H1 (cell line): Measurements from ENCODE around the gene PNMA6E. TPM values are rescaled to one million over a fixed set of nuclear protein-coding genes. Genes with fewer than 3 reads are reported as not detected.

Experiments
- CTCF ChIA-PET: fragments of 300-600 bp; sonication (Branson Sonifier 250); formaldehyde crosslinking; loops from one replicate; lab custom pipeline; 2021; ENCODE audit not compliant: partially characterized antibody; lab: Charles Lee
- POLR2A ChIA-PET: fragments of 300-600 bp; sonication (Branson Sonifier 250); formaldehyde crosslinking; loops from one replicate; lab custom pipeline; 2021; ENCODE audit warnings: inconsistent platforms; ENCODE audit not compliant: partially characterized antibody; lab: Charles Lee
- DNase-seq, 2 experiments: peaks; one replicate each; pipeline versions ENCODE4 v3.0.0 to v3.0.0-alpha.2; 2010 to 2022; ENCODE audit warnings: low spot score in 2 of 2, low read depth in 1 of 2, mixed read lengths in 1 of 2
- FAIRE-seq: peaks from 2 replicates; lab custom pipeline; 2011; peaks lifted over from hg19 to GRCh38; lab: Jason Lieb, UNC
- H2AFZ ChIP-seq: 2 replicates; pipeline ENCODE4 v1.8.1; 2012; ENCODE audit warnings: low read length, inconsistent platforms
- H2AK5ac ChIP-seq: 2 replicates; pipeline ENCODE4 v1.6.1; 2013; ENCODE audit warnings: low read depth, low read length
- H2BK120ac ChIP-seq: replicated peaks from 2 replicates; pipeline ENCODE3; 2013; ENCODE audit warnings: low read depth, low read length, inconsistent platforms
- H2BK12ac ChIP-seq: 2 replicates; pipeline ENCODE4 v1.6.1; 2013; ENCODE audit warnings: low read depth, low read length
- H2BK15ac ChIP-seq: 2 replicates; pipeline ENCODE4 v1.6.1; 2013; ENCODE audit warnings: low read length
- H2BK20ac ChIP-seq: 2 replicates; pipeline ENCODE4 v1.6.1; 2013; ENCODE audit warnings: low read length
- H2BK5ac ChIP-seq: 2 replicates; pipeline ENCODE4 v1.6.1; 2013; ENCODE audit warnings: low read depth, low read length
- H3K14ac ChIP-seq: 2 replicates; pipeline ENCODE4 v1.6.1; 2013; ENCODE audit warnings: inconsistent platforms; ENCODE audit not compliant: insufficient read length
- H3K18ac ChIP-seq: 2 replicates; pipeline ENCODE4 v1.6.1; 2013; ENCODE audit warnings: low read length; ENCODE audit errors: extremely low read depth
- H3K23ac ChIP-seq: 2 replicates; pipeline ENCODE4 v1.6.1; 2013; ENCODE audit warnings: inconsistent platforms; ENCODE audit not compliant: insufficient read length
- H3K23me2 ChIP-seq: 2 replicates; pipeline ENCODE4 v1.6.1; 2013; ENCODE audit warnings: low read depth, low read length
- H3K27ac ChIP-seq: 2 replicates; pipeline ENCODE4 v1.6.1; 2011; ENCODE audit warnings: low read depth, low read length, inconsistent platforms
- H3K27me3 ChIP-seq, 4 experiments: replicated peaks in 1 of 4; 1 replicate in 1 of 4; 2 replicates in 3 of 4; pipeline versions ENCODE4 v1.6.1 to v1.8.1; 2011 to 2013; ENCODE audit warnings: low read length in 3 of 4, mild to moderate bottlenecking in 3 of 4, inconsistent platforms in 2 of 4, mixed read lengths in 2 of 4, moderate library complexity in 1 of 4; ENCODE audit not compliant: control insufficient read depth in 3 of 4, insufficient read depth in 3 of 4; ENCODE audit errors: extremely low read depth in 1 of 4
- H3K36me3 ChIP-seq, 4 experiments: 2 replicates each; pipeline versions ENCODE4 v1.6.1 to v1.8.1; 2011 to 2013; ENCODE audit warnings: mild to moderate bottlenecking in 4 of 4, low read length in 3 of 4, moderate library complexity in 2 of 4, control low read depth in 1 of 4, inconsistent platforms in 1 of 4; ENCODE audit not compliant: insufficient read depth in 4 of 4, control insufficient read depth in 2 of 4
- H3K4ac ChIP-seq: replicated peaks from 2 replicates; pipeline ENCODE3; 2013; ENCODE audit warnings: low read length, low read depth, mixed read lengths, inconsistent platforms; ENCODE audit not compliant: insufficient read length
- H3K4me1 ChIP-seq, 4 experiments: replicated peaks in 1 of 4; 1 replicate in 1 of 4; 2 replicates in 3 of 4; pipeline versions ENCODE4 v1.6.1 to v1.8.1; 2011 to 2013; ENCODE audit warnings: low read length in 3 of 4, inconsistent platforms in 2 of 4, mixed read lengths in 1 of 4; ENCODE audit not compliant: insufficient read depth in 4 of 4, control insufficient read depth in 3 of 4
- H3K4me2 ChIP-seq, 2 experiments: 2 replicates each; pipeline versions ENCODE4 v1.6.1 to v1.8.1; 2011 to 2013; ENCODE audit warnings: low read depth in 2 of 2, low read length in 2 of 2, control low read depth in 1 of 2, inconsistent platforms in 1 of 2, mild to moderate bottlenecking in 1 of 2; ENCODE audit not compliant: insufficient read depth in 1 of 2
- H3K4me3 ChIP-seq, 4 experiments: fragments of 200-600, 300-600 bp in 1 of 4; sonication (generic), shearing (Covaris generic), sonication (Bioruptor Twin) in 1 of 4; 2 replicates each; pipeline versions ENCODE4 v1.5.1 to v1.8.1; 2011 to 2016; ENCODE audit warnings: low read length in 4 of 4, low read depth in 3 of 4, control low read depth in 2 of 4, inconsistent platforms in 2 of 4, mild to moderate bottlenecking in 2 of 4, mixed read lengths in 1 of 4, moderate library complexity in 1 of 4; ENCODE audit not compliant: insufficient read depth in 2 of 4; ENCODE audit errors: extremely low read depth in 1 of 4
- H3K56ac ChIP-seq: replicated peaks from 2 replicates; pipeline ENCODE3; 2013; ENCODE audit warnings: low read depth, mild to moderate bottlenecking, mixed read lengths, low read length, inconsistent platforms; ENCODE audit not compliant: insufficient read length
- H3K79me1 ChIP-seq: 2 replicates; pipeline ENCODE4 v1.6.1; 2013; ENCODE audit warnings: low read depth, low read length, control low read depth
- H3K79me2 ChIP-seq, 2 experiments: 2 replicates each; pipeline versions ENCODE4 v1.6.1 to v1.8.1; 2012 to 2013; ENCODE audit warnings: low read length in 2 of 2, mild to moderate bottlenecking in 2 of 2, inconsistent platforms in 1 of 2; ENCODE audit not compliant: insufficient read depth in 2 of 2, control insufficient read depth in 1 of 2
- H3K9ac ChIP-seq, 4 experiments: replicated peaks in 1 of 4; 1 replicate in 1 of 4; 2 replicates in 3 of 4; pipeline versions ENCODE4 v1.6.1 to v1.8.1; 2011 to 2013; ENCODE audit warnings: low read depth in 3 of 4, low read length in 3 of 4, control low read depth in 2 of 4, mild to moderate bottlenecking in 2 of 4, moderate library complexity in 2 of 4, inconsistent platforms in 1 of 4; ENCODE audit errors: extremely low read depth in 1 of 4
- H3K9me3 ChIP-seq, 2 experiments: 2 replicates each; pipeline versions ENCODE4 v1.6.1 to v1.8.1; 2012 to 2013; ENCODE audit warnings: mild to moderate bottlenecking in 2 of 2, moderate library complexity in 2 of 2, control low read depth in 1 of 2, inconsistent platforms in 1 of 2, low read depth in 1 of 2, low read length in 1 of 2, mixed read lengths in 1 of 2; ENCODE audit not compliant: insufficient read depth in 2 of 2
- H4K20me1 ChIP-seq, 2 experiments: replicated peaks in 1 of 2; 2 replicates each; pipeline versions ENCODE3 to v1.8.1; 2011 to 2013; ENCODE audit warnings: inconsistent platforms in 2 of 2, low read length in 2 of 2, mild to moderate bottlenecking in 1 of 2; ENCODE audit not compliant: insufficient read depth in 2 of 2, control insufficient read depth in 1 of 2
- H4K5ac ChIP-seq: 2 replicates; pipeline ENCODE4 v1.6.1; 2013; ENCODE audit warnings: low read length, low read depth, mixed read lengths, inconsistent platforms; ENCODE audit not compliant: insufficient read length
- H4K8ac ChIP-seq: 2 replicates; pipeline ENCODE4 v1.8.0; 2013; ENCODE audit warnings: mild to moderate bottlenecking, moderate library complexity, low read length, inconsistent platforms; ENCODE audit not compliant: insufficient read depth; ENCODE audit errors: extremely low read depth
- H4K91ac ChIP-seq: replicated peaks from 2 replicates; pipeline ENCODE3; 2013; ENCODE audit warnings: low read length, mixed read lengths, inconsistent platforms; ENCODE audit not compliant: insufficient read length
- BACH1 ChIP-seq: IDR thresholded peaks from 2 replicates; pipeline ENCODE4 v1.6.1; 2012; ENCODE audit warnings: low read length, improper control_type of control experiment
- CBX5 ChIP-seq: fragments of 300-800, 300-1000 bp; sonication (generic); IDR thresholded peaks from 2 replicates; pipeline ENCODE4 v1.7.1; 2016; ENCODE audit warnings: antibody characterized with exemption, low read length, low read depth
- FOSL1 ChIP-seq: IDR thresholded peaks from 2 replicates; pipeline ENCODE4 v1.6.1; 2011; ENCODE audit warnings: mild to moderate bottlenecking, low read depth, low read length, moderate library complexity; ENCODE audit not compliant: insufficient read depth
- HDAC6 ChIP-seq: IDR thresholded peaks from one replicate; pipeline ENCODE4 v1.7.1; 2012; ENCODE audit warnings: low read depth, mild to moderate bottlenecking, inconsistent platforms, low read length, moderate library complexity
- JUN ChIP-seq: IDR thresholded peaks from 2 replicates; pipeline ENCODE4 v1.6.1; 2011; ENCODE audit warnings: low read depth, mild to moderate bottlenecking, improper control_type of control experiment, low read length
- KDM1A ChIP-seq: fragments of 200-600, 300-600 bp; sonication (generic); IDR thresholded peaks from 2 replicates; pipeline ENCODE4 v1.7.1; 2016; ENCODE audit warnings: mild to moderate bottlenecking, low read length, borderline replicate concordance
- POLR2A ChIP-seq, 2 experiments: IDR thresholded peaks; 1 replicate in 1 of 2; 2 replicates in 1 of 2; pipeline ENCODE4 v1.6.1; 2011; ENCODE audit warnings: low read depth in 2 of 2, low read length in 2 of 2, mild to moderate bottlenecking in 2 of 2; ENCODE audit errors: control extremely low read depth in 1 of 2
- RNF2 ChIP-seq: fragments of 200-900, 300-1000 bp; sonication (generic); IDR thresholded peaks from 2 replicates; pipeline ENCODE4 v1.7.1; 2016; ENCODE audit warnings: borderline replicate concordance, low read depth, mild to moderate bottlenecking, antibody characterized with exemption, low read length; ENCODE audit not compliant: poor library complexity, severe bottlenecking; ENCODE audit errors: missing control alignments
- SAP30 ChIP-seq: fragments of 300-600 bp; sonication (generic); IDR thresholded peaks from 2 replicates; pipeline ENCODE4 v1.7.1; 2012; ENCODE audit warnings: low read length, moderate library complexity, mild to moderate bottlenecking, inconsistent platforms; ENCODE audit not compliant: insufficient read depth, insufficient replicate concordance
- SIX5 ChIP-seq: IDR thresholded peaks from 2 replicates; pipeline ENCODE4 v1.6.1; 2011; ENCODE audit warnings: mild to moderate bottlenecking, low read depth, low read length
- SP1 ChIP-seq: IDR thresholded peaks from 2 replicates; pipeline ENCODE4 v1.6.1; 2011; ENCODE audit warnings: low read depth, low read length
- SP2 ChIP-seq: IDR thresholded peaks from 2 replicates; pipeline ENCODE4 v1.6.1; 2012; ENCODE audit warnings: mild to moderate bottlenecking, low read length, inconsistent platforms
- SRF ChIP-seq: IDR thresholded peaks from 2 replicates; pipeline ENCODE4 v1.6.1; 2011; ENCODE audit warnings: mild to moderate bottlenecking, low read depth, low read length, moderate library complexity
- SUZ12 ChIP-seq: fragments of 200-600 bp; sonication (generic); IDR thresholded peaks from 2 replicates; pipeline ENCODE4 v1.6.1; 2012; ENCODE audit warnings: mild to moderate bottlenecking, inconsistent platforms, low read length, moderate library complexity, mixed read lengths
- TBP ChIP-seq: IDR thresholded peaks from 2 replicates; pipeline ENCODE4 v1.6.1; 2011; ENCODE audit warnings: low read depth, low read length, improper control_type of control experiment
- WGBS, 2 experiments: shearing (Covaris generic) in 1 of 2; methylation state at CpG; one replicate each; pipeline versions ENCODE4 v1.1.6 to v1.1.7; 2013 to 2015; ENCODE audit warnings: low lambda C conversion rate in 2 of 2, mixed read lengths in 2 of 2, inconsistent platforms in 1 of 2, low coverage in 1 of 2, missing lambda C conversion rate in 1 of 2; ENCODE audit not compliant: insufficient replicate concordance in 2 of 2, insufficient coverage in 1 of 2, insufficient read length in 1 of 2; ENCODE audit errors: extremely low coverage in 1 of 2, missing lambda C conversion rate in 1 of 2; 5-methylcytosine and 5-hydroxymethylcytosine counted together
- polyA plus RNA-seq, 7 experiments: library from polyadenylated mRNA; depleted of rRNA in 3 of 7; stranded (reverse) in 5 of 7; unstranded in 2 of 7; fragments of >200 nt in 5 of 7; fragments of 200-250 nt in 2 of 7; gene quantifications; 1 replicate in 5 of 7; 2 replicates in 1 of 7; 4 replicates in 1 of 7; pipeline versions ENCODE4 v1.2.1 to v1.2.3, GENCODE V29; 2011 to 2013; ENCODE audit warnings: missing spikeins in 2 of 7, mixed read lengths in 2 of 7
- total RNA-seq: library from RNA; stranded (reverse); fragmentation: NEBNext Ultra II Directional; extraction: Animal tissue kit (Norgen Biotek cat#: 25700); gene quantifications from 2 replicates; pipeline ENCODE4 v1.2.1, GENCODE V29; 2021

The PNMA6E gene
- total and polyA plus RNA-seq, 2 of the 8 experiments (the other 6 are each of a cell fraction or from before 2014, with no cell fraction given) = not detected

- no peak overlapping the region for H3K23ac ChIP-seq
- H3K4me2 ChIP-seq = no peak overlapping the region
- no peak overlapping the region for H2BK20ac ChIP-seq
- H3K27ac ChIP-seq = no peak overlapping the region
- H2AK5ac ChIP-seq = no peak overlapping the region
- no peaks in the 10 kb centered on the region for H3K79me2 ChIP-seq
- H2BK120ac ChIP-seq = no peak overlapping the region
- no peaks in the 10 kb centered on the region for H3K36me3 ChIP-seq
- H2AFZ ChIP-seq = no peak overlapping the region
- H4K5ac ChIP-seq = no peak overlapping the region
- WGBS, 2 experiments = 83% methylated on average over 10 of the region's 13 CpGs; no CpG with 5 or more reads in 1 of the 2 experiments
- DNase-seq (no peak), FAIRE-seq (no peak)
- no peak overlapping the region for H2BK5ac ChIP-seq
- H3K4me3 ChIP-seq = no peak overlapping the region
- H3K18ac ChIP-seq = no peak overlapping the region
- H4K20me1 ChIP-seq = no peaks in the 10 kb centered on the region
- no peak overlapping the region for H3K14ac ChIP-seq
- H4K8ac ChIP-seq = no peak overlapping the region
- no peak overlapping the region for H2BK12ac ChIP-seq
- no peak overlapping the region for H3K9ac ChIP-seq
- H3K27me3 ChIP-seq = no peaks in the 10 kb centered on the region
- CTCF ChIA-PET = interaction anchor here (0.7 to 1.9 kb wide), 4 partner anchors 20 to 99 kb away, joined by 3 to 5 read pairs (median 4); no protein-coding TSS in a partner anchor
- no peaks in the 10 kb centered on the region for H3K9me3 ChIP-seq
- H3K4ac ChIP-seq = no peak overlapping the region
- POLR2A ChIA-PET = no interaction called here
- no peaks in the 10 kb centered on the region for H3K23me2 ChIP-seq
- no peak overlapping the region for H4K91ac ChIP-seq
- no peak overlapping the region for H3K56ac ChIP-seq
- no peaks in the 10 kb centered on the region for H3K4me1 ChIP-seq
- no peaks in the 10 kb centered on the region for H3K79me1 ChIP-seq
- no peak overlapping the region for H2BK15ac ChIP-seq
- TF ChIP-seq POLR2A (IDR thresholded peaks at IDR 0.05; ENCODE audit: control extremely low read depth in 1 of 2, low read depth in 2 of 2, low read length in 2 of 2) (no peak), FOSL1 (no peak), SRF (no peak), HDAC6 (no peak), SP2 (no peak), SP1 (no peak), BACH1 (no peak), SAP30 (no peak), SIX5 (no peak), SUZ12 (no peak), CBX5 (no peak), TBP (no peak), JUN (no peak), RNF2 (no peak), KDM1A (no peak)
Measured at GRCh38 chrX:153440556-153441135, 39.5 kb upstream of the PNMA6E start.
